ENCODE measurements around the gene TAB2. TPM values are rescaled to one million over a fixed set of nuclear protein-coding genes. Genes with fewer than 3 reads are reported as not detected.
"Not testable (repeated sequence)": the region's sequence is repeated elsewhere in the genome, so short reads cannot be mapped to it uniquely, and the experiment has no call there.

Gene TAB2
- polyA plus RNA-seq, 1 experiment = 23.9 TPM

DNA sequence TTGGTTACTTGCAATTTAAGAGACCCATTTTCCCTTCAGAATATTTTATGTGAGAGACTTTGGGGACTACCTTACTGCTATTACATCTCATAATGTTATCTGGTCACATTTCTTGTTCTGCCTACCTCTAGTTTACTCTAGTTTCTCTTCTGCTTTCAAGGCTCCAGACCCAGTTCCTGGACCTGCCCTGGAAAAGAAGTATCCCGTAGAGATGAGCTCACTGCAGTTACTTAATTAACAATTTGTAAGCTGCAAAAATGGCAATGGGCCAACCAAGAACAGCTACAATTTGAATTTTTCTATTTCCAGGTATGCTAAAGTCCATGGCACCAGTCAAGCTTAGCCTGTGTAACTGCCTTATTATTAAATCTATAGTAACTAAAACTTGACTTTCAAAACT lies 25.0 kb downstream of the TAB2 start:
- no peak for DNase-seq (ENCODE audit: low read depth)
- TF ChIP-seq, protein P1, sequence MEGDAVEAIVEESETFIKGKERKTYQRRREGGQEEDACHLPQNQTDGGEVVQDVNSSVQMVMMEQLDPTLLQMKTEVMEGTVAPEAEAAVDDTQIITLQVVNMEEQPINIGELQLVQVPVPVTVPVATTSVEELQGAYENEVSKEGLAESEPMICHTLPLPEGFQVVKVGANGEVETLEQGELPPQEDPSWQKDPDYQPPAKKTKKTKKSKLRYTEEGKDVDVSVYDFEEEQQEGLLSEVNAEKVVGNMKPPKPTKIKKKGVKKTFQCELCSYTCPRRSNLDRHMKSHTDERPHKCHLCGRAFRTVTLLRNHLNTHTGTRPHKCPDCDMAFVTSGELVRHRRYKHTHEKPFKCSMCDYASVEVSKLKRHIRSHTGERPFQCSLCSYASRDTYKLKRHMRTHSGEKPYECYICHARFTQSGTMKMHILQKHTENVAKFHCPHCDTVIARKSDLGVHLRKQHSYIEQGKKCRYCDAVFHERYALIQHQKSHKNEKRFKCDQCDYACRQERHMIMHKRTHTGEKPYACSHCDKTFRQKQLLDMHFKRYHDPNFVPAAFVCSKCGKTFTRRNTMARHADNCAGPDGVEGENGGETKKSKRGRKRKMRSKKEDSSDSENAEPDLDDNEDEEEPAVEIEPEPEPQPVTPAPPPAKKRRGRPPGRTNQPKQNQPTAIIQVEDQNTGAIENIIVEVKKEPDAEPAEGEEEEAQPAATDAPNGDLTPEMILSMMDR (IDR thresholded peaks at IDR 0.05; ENCODE audit: insufficient read depth, low read depth, low read length) = no peak
- Histone ChIP-seq H3K4me3 (ENCODE audit: low read depth, low read length) (no peak overlapping the region), H3K36me3 (ENCODE audit: control insufficient read depth, insufficient read depth, low read length) (no peaks in the 10 kb centered on the region), H3K27me3 (ENCODE audit: control insufficient read depth, insufficient read depth, low read length) (no peaks in the 10 kb centered on the region)
- ChIA-PET CTCF (interaction anchor here (0.7 kb wide), 1 partner anchor 47 kb away, joined by 4 read pairs; no protein-coding TSS in a partner anchor), POLR2A (interaction anchor here (0.6 kb wide), 1 partner anchor 263 kb away, joined by 3 read pairs; no protein-coding TSS in a partner anchor)

DNA sequence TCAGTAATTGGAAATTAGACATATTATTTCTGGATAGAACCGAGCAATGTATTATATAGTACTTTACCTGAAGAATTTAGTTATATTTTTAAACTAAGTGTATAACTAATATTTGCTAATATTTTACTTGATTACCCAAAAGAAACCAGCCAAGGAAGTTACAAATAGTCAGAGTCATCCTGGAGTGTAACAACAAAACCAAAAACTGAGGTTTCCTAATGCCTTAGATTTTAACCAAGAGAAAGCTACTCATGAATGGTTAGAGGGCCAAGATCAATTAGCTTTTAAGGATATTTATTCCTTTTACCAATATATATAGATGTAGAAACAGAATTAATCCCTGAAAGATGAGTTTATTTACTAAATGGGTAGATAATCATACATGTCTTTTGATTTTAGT lies 26.0 kb downstream of the TAB2 start:
- Histone ChIP-seq H3K4me3 (ENCODE audit: low read depth, low read length) (no peak overlapping the region), H3K27me3 (ENCODE audit: control insufficient read depth, insufficient read depth, low read length) (no peaks in the 10 kb centered on the region), H3K36me3 (ENCODE audit: control insufficient read depth, insufficient read depth, low read length) (no peaks in the 10 kb centered on the region)
- ChIA-PET POLR2A (no interaction called here), CTCF (no interaction called here)
- DNase-seq (ENCODE audit: low read depth) = no peak
- TF ChIP-seq, protein P1 (IDR thresholded peaks at IDR 0.05; ENCODE audit: insufficient read depth, low read depth, low read length) = no peak

DNA sequence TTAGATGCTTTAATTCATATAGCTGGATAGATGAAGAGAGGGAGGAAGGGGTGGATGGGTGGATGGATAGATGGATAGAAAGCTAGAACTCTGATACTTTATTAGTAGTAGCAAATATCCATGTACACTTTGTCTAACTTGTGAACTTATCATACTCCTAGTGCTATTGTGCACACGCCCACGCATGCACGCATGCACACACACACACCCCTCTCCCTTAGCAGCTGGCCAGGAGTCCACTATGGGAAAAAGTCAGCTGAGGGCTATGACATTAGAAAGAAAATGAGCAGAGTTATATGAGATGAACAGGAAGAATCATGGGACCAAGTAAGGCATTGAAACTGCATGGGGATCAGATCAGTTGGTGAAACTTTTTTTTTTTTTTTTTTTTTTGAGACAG lies 28.6 kb downstream of the TAB2 start:
- no peak for DNase-seq (ENCODE audit: low read depth)
- POLR2A ChIA-PET = no interaction called here
- H3K36me3 ChIP-seq (ENCODE audit: control insufficient read depth, insufficient read depth, low read length) = no peaks in the 10 kb centered on the region
- TF ChIP-seq, protein P1 (IDR thresholded peaks at IDR 0.05; ENCODE audit: insufficient read depth, low read depth, low read length) = no peak
- H3K27me3 ChIP-seq (ENCODE audit: control insufficient read depth, insufficient read depth, low read length) = no peaks in the 10 kb centered on the region
- CTCF ChIA-PET = no interaction called here
- no peak overlapping the region for H3K4me3 ChIP-seq (ENCODE audit: low read depth, low read length)

DNA sequence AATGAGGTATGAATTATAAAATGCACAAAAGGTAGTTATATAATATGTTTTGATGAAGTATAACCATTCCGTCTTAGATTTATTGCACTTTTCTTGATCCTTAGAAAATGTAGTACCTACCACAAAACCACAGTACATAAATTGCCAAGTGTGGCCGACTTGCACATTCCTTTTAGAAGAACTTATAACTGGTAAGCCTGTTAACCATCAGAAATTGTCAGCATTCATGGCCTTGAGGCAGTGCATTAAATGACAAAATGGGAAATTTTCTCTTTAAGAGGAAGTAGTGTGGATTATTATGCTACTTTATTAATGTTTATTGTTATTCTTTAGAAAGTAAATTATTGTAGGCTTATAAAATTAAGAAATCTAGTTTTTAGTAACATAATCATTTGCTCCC lies 29.6 kb downstream of the TAB2 start:
- ChIA-PET POLR2A (no interaction called here), CTCF (no interaction called here)
- TF ChIP-seq, protein P1 (IDR thresholded peaks at IDR 0.05; ENCODE audit: insufficient read depth, low read depth, low read length) = no peak
- Histone ChIP-seq H3K36me3 (ENCODE audit: control insufficient read depth, insufficient read depth, low read length) (no peaks in the 10 kb centered on the region), H3K27me3 (ENCODE audit: control insufficient read depth, insufficient read depth, low read length) (no peaks in the 10 kb centered on the region), H3K4me3 (ENCODE audit: low read depth, low read length) (no peak overlapping the region)
- DNase-seq (ENCODE audit: low read depth) = no peak

DNA sequence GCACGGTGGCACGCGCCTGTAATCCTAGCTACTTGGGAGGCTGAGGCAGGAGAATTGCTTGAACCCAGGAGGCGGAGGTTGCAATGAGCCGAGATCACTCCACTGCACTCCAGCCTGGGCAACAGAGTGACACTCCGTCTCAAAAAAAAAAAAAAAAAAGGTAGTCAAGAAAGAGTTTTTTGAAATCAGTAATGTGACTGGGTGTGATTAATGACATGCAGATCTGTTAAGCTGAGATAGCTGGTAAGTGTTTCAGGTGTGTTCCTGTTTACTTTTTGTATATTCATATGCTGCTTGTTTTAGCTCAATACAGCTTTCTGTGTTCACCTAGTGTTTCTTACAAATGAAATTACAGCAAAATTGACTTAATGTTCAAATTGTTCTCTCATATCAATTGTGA lies 31.8 kb downstream of the TAB2 start:
- CTCF ChIA-PET = interaction anchor here (1.5 kb wide), 1 partner anchor 83 kb away, joined by 6 read pairs; no protein-coding TSS in a partner anchor
- H3K4me3 ChIP-seq (ENCODE audit: low read depth, low read length); H3K27me3 ChIP-seq (ENCODE audit: control insufficient read depth, insufficient read depth, low read length); H3K36me3 ChIP-seq (ENCODE audit: control insufficient read depth, insufficient read depth, low read length); DNase-seq (ENCODE audit: low read depth); POLR2A ChIA-PET: not testable (repeated sequence)

DNA sequence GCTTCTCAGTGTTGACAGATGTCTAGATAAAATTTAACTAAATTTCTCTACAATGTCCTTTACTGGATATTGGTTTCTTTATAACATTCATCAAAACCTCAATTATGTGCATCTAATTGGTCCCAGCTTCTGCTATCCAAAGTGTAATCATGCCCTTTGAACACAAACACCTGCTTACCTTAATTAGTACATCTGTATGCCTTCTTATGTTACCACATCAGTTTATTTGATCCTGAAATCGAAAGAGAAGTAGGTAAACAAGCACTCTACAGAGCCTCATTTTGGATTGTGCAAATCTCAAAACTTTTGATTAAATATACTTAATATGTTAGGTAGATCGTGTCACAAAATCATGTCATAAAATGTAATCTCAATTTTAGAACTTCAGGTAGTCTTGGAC lies 36.5 kb downstream of the TAB2 start:
- ChIA-PET POLR2A (no interaction called here), CTCF (no interaction called here)
- TF ChIP-seq, protein P1 (IDR thresholded peaks at IDR 0.05; ENCODE audit: insufficient read depth, low read depth, low read length) = no peak
- no peaks in the 10 kb centered on the region for H3K27me3 ChIP-seq (ENCODE audit: control insufficient read depth, insufficient read depth, low read length)
- DNase-seq (ENCODE audit: low read depth) = no peak
- no peak overlapping the region for H3K4me3 ChIP-seq (ENCODE audit: low read depth, low read length)
- H3K36me3 ChIP-seq (ENCODE audit: control insufficient read depth, insufficient read depth, low read length) = no peaks in the 10 kb centered on the region
